ENCODE measurements around the gene MTFMT.
A peak's percentile ranks its signal among the peaks of the same experiment; 100 is the strongest.

MTFMT gene

GRCh38 chr15:64987136-64987535, 42.3 kb downstream of the MTFMT start:
- DNase-seq (ENCODE audit: low spot score) = no peak

GRCh38 chr15:64985366-64986033, 43.9 kb downstream of the MTFMT start:
- DNase-seq (ENCODE audit: low spot score) = no peak

GRCh38 chr15:64982472-64982871, 47.0 kb downstream of the MTFMT start:
- DNase-seq (ENCODE audit: low spot score) = no peak

- DNase-seq (ENCODE audit: low spot score) = no peak
Measured at GRCh38 chr15:64981812-64982431, 47.5 kb downstream of the MTFMT start.

- DNase-seq (ENCODE audit: low spot score) = peak; percentile 54
Measured at GRCh38 chr15:64979252-64979710, 50.2 kb downstream of the MTFMT start.

- DNase-seq (ENCODE audit: low spot score) = no peak
Measured at GRCh38 chr15:64975390-64975789, 54.0 kb downstream of the MTFMT start.

- DNase-seq (ENCODE audit: low spot score) = no peak
Measured at GRCh38 chr15:64970698-64971097, 58.7 kb downstream of the MTFMT start.

- DNase-seq (ENCODE audit: low spot score) = no peak
Measured at GRCh38 chr15:64969401-64969800, 60.0 kb downstream of the MTFMT start.

- DNase-seq (ENCODE audit: low spot score) = no peak
Measured at GRCh38 chr15:64961013-64961412, 68.4 kb downstream of the MTFMT start.

- DNase-seq (ENCODE audit: low spot score) = no peak
Measured at GRCh38 chr15:64960153-64960552, 69.3 kb downstream of the MTFMT start.

- DNase-seq (ENCODE audit: low spot score) = no peak
Measured at GRCh38 chr15:64959128-64959527, 70.3 kb downstream of the MTFMT start.

GRCh38 chr15:64954395-64954794, 75.0 kb downstream of the MTFMT start:
- DNase-seq (ENCODE audit: low spot score) = no peak

- no peak for DNase-seq (ENCODE audit: low spot score)
Measured at GRCh38 chr15:64951777-64952418, 77.5 kb downstream of the MTFMT start.

Data from ecto neural progenitor cell (in vitro differentiated cells).